ENCODE data around the gene TTC19. TPM values are rescaled to one million over a fixed set of nuclear protein-coding genes. Genes with fewer than 3 reads are reported as not detected.

The TTC19 gene
- total RNA-seq, 4 donors from 2014 or later: 75.1 to 130 (median 92.0) TPM

DNA sequence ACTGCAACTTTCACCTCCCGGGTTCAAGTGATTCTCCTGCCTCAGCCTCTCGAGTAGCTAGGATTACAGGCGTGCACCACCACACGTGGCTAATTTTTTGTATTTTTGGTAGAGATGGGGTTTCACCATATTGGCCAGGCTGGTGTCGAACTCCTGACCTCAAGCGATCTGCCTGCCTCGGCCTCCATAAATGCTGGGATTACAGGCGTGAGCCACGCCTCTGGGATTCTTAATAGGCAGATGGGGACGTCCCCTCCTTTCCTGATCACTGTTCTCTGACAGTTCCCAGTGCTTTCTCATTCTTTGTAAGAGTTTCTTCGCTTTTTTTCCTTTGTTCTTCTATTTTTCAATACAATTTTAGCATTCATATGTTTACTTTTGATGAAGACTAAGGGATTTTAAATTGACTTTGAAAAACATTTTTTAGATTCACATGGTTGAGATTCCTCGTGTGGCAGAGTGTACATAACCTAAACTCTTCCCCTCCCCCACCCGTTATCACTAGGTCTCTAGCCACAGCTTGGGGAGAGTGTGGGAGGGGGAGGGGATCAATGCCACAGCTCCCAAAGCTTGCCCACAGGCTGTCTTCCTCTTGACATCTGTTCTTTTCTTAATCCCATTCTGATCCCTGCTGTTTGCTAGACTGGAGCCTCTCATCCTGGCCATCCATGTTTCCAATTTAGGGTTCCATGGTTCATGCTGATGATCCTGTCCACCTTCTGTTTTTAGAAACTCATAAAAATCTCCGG is 43.7 kb upstream of the TTC19 start:
- peaks cover 0 to 9% (median 0%) of the 10 kb centered on the region in 4 donors for H3K4me1 ChIP-seq
- TF ChIP-seq, protein P1, sequence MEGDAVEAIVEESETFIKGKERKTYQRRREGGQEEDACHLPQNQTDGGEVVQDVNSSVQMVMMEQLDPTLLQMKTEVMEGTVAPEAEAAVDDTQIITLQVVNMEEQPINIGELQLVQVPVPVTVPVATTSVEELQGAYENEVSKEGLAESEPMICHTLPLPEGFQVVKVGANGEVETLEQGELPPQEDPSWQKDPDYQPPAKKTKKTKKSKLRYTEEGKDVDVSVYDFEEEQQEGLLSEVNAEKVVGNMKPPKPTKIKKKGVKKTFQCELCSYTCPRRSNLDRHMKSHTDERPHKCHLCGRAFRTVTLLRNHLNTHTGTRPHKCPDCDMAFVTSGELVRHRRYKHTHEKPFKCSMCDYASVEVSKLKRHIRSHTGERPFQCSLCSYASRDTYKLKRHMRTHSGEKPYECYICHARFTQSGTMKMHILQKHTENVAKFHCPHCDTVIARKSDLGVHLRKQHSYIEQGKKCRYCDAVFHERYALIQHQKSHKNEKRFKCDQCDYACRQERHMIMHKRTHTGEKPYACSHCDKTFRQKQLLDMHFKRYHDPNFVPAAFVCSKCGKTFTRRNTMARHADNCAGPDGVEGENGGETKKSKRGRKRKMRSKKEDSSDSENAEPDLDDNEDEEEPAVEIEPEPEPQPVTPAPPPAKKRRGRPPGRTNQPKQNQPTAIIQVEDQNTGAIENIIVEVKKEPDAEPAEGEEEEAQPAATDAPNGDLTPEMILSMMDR (IDR thresholded peaks at IDR 0.05): no peak
- TF ChIP-seq POLR2A (IDR thresholded peaks at IDR 0.05): no peak

DNA sequence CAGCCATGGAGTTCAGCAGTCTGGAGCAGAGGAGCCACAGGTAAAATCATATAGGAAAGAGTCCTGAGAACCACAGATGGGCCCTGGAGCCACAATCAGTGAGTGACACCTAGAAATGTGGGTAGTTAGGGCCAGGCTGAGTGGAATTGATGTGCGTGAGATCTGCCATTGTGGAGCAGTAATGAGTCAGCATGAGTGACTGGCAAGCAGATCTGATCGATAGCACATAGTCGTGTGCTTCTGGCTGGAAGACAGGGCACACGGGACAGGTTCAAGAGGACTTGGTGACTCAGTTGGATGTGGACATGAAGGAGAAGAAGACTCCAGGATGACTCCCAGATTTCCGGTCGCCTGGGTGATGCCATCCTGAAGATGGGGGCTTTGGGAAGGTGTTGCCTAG is 42.4 kb upstream of the TTC19 start:
- DNase-seq: no peak
- no peaks in the 10 kb centered on the region for H3K27me3 ChIP-seq

More for the DNA sequence above, 43.7 kb upstream of the TTC19 start:
- no peaks in the 10 kb centered on the region for H3K27me3 ChIP-seq
- no peak overlapping the region for H3K4me3 ChIP-seq
- H3K9me3 ChIP-seq: no peaks in the 10 kb centered on the region
- no peaks in the 10 kb centered on the region for H3K36me3 ChIP-seq
- H3K27ac ChIP-seq: no peak overlapping the region
- DNase-seq: no peak

DNA sequence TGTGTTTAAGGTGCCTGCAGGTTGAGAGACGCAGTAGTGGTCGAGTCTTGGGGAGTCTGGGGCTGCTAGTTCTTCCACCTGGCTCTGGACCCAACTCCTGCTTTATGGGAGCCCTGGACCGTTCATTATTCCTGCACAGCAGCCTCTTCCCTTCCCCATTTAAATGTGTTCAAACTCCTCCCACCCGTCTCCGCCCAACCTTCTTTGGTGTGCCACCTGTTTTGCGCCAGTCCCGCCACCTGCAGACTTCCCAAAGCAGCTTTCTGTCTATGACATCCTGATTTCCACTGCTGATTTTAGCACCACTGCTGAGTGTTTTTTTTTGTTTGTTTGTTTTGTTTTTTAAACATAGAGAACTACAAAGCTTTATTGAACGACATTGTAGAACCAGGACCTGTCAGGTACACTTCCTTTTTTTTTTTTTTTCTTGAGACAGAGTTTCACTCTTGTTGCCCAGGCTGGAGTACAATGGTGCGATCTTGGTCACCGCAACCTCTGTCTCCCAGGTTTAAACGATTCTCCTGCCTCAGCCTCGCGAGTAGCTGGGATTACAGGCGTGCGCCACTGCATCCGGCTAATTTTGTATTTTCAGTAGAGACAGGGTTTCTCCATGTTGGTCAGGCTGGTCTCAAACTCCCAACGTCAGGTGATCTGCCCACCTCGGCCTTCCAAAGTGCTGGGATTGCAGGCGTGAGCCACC is 41.9 kb upstream of the TTC19 start:
- Histone ChIP-seq H3K27me3 (no peaks in the 10 kb centered on the region), H3K36me3 (no peaks in the 10 kb centered on the region), H3K4me1 (peaks cover 0 to 9% (median 0%) of the 10 kb centered on the region in 4 donors), H3K4me3 (no peak overlapping the region), H3K27ac (no peak overlapping the region), H3K9me3 (no peaks in the 10 kb centered on the region)
- no peak for DNase-seq
- TF ChIP-seq, protein P1 (IDR thresholded peaks at IDR 0.05): no peak
- TF ChIP-seq POLR2A (IDR thresholded peaks at IDR 0.05): no peak

More for the DNA sequence above, 42.4 kb upstream of the TTC19 start:
- Histone ChIP-seq H3K4me3 (no peak overlapping the region), H3K27ac (no peak overlapping the region), H3K4me1 (peaks cover 0 to 9% (median 0%) of the 10 kb centered on the region in 4 donors), H3K9me3 (no peaks in the 10 kb centered on the region), H3K36me3 (no peaks in the 10 kb centered on the region)
- TF ChIP-seq, protein P1 (IDR thresholded peaks at IDR 0.05): no peak
- TF ChIP-seq POLR2A (IDR thresholded peaks at IDR 0.05): no peak

DNA sequence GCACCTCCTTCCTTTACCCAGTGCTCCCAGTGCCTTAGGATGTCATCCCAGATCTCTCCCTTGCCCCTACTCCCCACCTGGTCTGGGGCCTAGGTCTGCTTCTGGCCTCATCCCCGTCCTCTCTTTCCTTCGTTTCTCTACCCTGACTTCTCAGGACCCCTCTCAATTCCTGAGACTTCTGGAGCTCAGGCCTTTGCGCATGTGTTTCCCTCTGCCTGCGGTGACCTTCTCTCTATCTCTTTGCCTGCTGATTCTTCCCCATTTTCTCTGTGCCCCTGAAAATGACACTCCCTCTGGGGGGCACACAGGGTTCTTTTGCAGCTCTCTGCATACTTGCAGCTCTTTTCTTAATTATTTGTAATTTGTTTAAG is 41.2 kb upstream of the TTC19 start:
- Histone ChIP-seq H3K4me1 (peaks cover 0 to 9% (median 0%) of the 10 kb centered on the region in 4 donors), H3K36me3 (no peaks in the 10 kb centered on the region), H3K4me3 (no peak overlapping the region), H3K27ac (no peak overlapping the region), H3K27me3 (no peaks in the 10 kb centered on the region), H3K9me3 (no peaks in the 10 kb centered on the region)
- TF ChIP-seq, protein P1 (IDR thresholded peaks at IDR 0.05): no peak
- TF ChIP-seq POLR2A (IDR thresholded peaks at IDR 0.05): no peak
- DNase-seq: no peak

DNA sequence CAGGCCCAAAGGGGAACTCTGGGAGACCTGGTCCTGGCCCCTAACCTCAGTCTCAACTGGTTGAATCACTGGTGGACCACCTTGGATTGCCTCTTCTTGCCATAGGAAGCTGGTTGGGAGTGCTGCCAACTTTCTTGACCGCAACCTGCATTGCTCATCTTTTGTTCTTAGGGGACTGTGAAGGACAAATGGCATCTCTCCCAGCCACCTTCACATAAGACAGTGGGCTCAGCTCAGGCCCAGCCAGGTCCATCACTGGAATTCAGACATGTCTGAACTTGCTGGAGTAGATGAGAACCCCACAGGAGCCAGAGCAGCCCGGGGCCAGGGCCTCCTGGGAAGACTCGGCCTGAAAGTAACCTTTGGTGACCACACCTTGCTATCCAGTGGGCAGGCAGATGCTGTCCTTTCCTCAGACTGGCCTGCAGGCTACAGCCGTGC is 35.9 kb upstream of the TTC19 start:
- no peak for DNase-seq

More for the DNA sequence above, 35.9 kb upstream of the TTC19 start:
- H3K4me1 ChIP-seq: peaks cover 0 to 22% (median 0%) of the 10 kb centered on the region in 4 donors
- no peak for TF ChIP-seq POLR2A (IDR thresholded peaks at IDR 0.05)
- TF ChIP-seq, protein P1 (IDR thresholded peaks at IDR 0.05): no peak
- H3K36me3 ChIP-seq: no peaks in the 10 kb centered on the region
- H3K27me3 ChIP-seq: no peaks in the 10 kb centered on the region
- H3K27ac ChIP-seq: no peak overlapping the region
- H3K4me3 ChIP-seq: no peak overlapping the region
- H3K9me3 ChIP-seq: no peaks in the 10 kb centered on the region

Data from Peyer's patch (tissue), 4 donors.